ENCODE data around the gene EIF2S1.
"Not testable (repeated sequence)": the region's sequence is repeated elsewhere in the genome, so short reads cannot be mapped to it uniquely, and the experiment has no call there.

EIF2S1 gene

DNA sequence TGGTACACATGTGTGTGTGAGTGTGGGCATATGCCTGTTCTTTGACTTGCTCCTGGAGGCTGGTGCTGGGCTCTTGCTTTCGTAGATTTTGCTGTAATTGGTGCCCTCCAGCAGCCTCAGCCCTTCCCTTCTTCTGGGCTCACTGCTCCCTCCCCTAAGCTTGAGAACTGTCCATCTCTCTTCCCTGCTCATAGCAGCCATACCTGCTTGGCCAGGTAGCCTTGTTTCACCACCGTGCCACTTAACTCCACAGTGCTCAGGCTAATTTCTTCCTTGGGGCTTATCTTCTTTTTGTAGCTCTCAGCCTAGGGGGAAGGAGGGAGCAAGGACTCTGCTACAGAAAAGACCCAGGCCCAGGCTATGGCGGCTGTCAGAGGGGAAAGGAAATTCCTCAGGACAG is 32.0 kb downstream of the EIF2S1 start:
- ATAC-seq (no peak), DNase-seq (no peak)
- no peak overlapping the region for H3K4me3 Mint-ChIP-seq
- H3K27me3 Mint-ChIP-seq, result no peaks in the 10 kb centered on the region
- H3K9me3 Mint-ChIP-seq, result no peaks in the 10 kb centered on the region
- H3K27ac Mint-ChIP-seq, result no peak overlapping the region
- no peaks in the 10 kb centered on the region for H3K4me1 Mint-ChIP-seq

DNA sequence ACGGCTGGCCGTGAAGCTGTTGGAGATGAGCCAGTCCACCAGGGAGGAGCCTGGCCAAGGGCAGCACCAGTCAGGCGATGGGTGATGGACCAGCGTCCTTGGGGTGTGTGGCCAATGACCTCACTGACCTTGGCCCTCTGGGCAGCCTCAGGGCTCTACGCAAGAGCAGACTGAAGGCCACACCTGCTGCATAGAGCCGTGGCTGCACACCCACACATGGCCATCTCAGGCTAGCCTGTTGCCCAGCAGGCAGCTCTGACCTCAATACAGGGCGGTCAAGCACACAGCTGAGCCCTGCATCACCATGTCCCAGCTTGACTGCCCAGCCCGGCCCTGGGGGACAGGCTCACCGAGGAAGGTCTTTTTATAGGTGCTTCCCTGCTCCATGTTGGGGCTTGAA is 32.7 kb downstream of the EIF2S1 start:
- Mint-ChIP-seq H3K4me3 (no peak overlapping the region), H3K4me1 (no peaks in the 10 kb centered on the region), H3K27me3 (no peaks in the 10 kb centered on the region), H3K9me3 (no peaks in the 10 kb centered on the region), H3K27ac (no peak overlapping the region)
- DNase-seq, result no peak
- ATAC-seq, result no peak

DNA sequence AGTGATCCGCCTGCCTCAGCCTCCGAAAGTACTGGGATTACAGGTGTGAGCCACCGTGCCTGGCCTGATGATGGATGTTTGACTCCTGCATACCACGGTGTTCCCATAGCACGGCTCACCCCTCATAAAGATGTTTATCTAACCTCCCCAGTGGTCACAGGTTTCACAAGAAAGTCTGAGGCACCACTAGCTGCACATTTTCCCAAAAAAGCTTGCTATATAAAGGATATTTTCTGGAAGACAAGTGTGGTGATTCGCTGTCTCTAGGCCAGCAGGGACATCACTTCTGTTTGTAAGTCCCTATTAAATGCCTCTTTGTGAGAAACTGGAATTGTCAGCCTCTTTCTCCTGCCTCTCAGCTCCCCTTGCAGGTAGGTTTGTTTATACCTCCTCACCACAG is 33.6 kb downstream of the EIF2S1 start:
- H3K4me1 Mint-ChIP-seq, result no peaks in the 10 kb centered on the region

DNA sequence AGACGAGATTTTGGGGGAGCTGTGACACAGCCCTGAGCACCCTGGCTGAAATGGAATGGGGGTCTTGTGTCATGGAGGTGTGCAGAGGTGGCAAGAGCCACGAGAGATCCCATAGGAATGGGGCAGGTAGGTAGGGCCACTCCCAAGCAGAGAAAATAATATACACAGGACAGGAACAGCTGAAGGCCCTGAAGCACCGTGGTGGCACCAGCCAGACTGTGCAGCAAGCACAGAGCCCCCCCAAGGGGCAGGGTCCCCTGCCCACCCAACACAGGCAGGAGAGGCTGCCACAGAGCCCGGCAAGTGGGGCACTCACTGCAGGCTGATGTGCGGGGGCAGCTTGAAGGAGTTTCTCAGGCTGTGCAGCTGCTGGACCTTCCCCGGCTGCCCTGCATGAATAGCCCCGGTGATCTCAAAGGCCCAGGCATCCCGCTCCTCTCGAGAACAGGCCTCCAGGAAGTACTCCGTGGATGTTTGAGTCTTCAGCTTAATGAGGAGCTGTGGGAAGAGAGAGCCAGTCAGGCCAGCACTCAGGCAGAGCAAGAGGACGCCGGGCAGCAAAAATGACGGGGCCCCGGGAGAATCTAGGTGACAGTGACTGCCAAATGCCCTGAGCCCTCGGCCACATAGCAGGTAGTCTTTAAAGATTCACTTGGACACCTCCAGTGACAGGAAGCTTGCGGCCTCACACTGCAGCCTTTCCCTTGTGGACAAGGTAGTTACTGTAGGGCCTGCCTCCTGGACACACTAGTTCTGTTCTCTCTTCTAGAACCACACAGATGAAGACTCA is 35.2 kb downstream of the EIF2S1 start:
- ATAC-seq, result no peak
- H3K4me1 Mint-ChIP-seq, result no peaks in the 10 kb centered on the region
- no peak overlapping the region for H3K4me3 Mint-ChIP-seq
- H3K27me3 Mint-ChIP-seq, result no peaks in the 10 kb centered on the region
- no peak overlapping the region for H3K27ac Mint-ChIP-seq
- no peak for DNase-seq
- H3K9me3 Mint-ChIP-seq, result no peaks in the 10 kb centered on the region

More for the DNA sequence above, 33.6 kb downstream of the EIF2S1 start:
- no peak for DNase-seq
- Mint-ChIP-seq H3K27ac (peak overlapping the region in 1 of 2 donors; percentile 19), H3K9me3 (no peaks in the 10 kb centered on the region), H3K4me3 (no peak overlapping the region), H3K27me3 (no peaks in the 10 kb centered on the region)
- no peak for ATAC-seq

DNA sequence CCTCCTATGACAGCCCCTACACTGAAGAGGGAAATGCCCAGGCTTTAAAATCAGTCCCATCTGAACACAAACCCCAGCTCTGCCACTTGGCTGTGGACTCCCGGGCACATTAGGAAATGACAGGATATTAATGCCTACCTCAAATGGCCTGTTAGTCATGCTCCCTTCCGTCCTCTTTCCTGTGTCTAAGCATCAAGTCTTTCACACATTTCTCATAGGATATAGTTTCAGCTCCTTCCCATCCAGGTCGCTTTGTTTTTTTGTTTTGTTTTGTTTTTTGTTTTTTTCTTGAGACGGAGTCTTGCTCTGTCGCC is 35.7 kb downstream of the EIF2S1 start:
- Mint-ChIP-seq H3K9me3 (no peaks in the 10 kb centered on the region), H3K27ac (no peak overlapping the region), H3K4me1 (no peaks in the 10 kb centered on the region), H3K27me3 (no peaks in the 10 kb centered on the region), H3K4me3 (no peak overlapping the region)
- DNase-seq (no peak), ATAC-seq (no peak)

DNA sequence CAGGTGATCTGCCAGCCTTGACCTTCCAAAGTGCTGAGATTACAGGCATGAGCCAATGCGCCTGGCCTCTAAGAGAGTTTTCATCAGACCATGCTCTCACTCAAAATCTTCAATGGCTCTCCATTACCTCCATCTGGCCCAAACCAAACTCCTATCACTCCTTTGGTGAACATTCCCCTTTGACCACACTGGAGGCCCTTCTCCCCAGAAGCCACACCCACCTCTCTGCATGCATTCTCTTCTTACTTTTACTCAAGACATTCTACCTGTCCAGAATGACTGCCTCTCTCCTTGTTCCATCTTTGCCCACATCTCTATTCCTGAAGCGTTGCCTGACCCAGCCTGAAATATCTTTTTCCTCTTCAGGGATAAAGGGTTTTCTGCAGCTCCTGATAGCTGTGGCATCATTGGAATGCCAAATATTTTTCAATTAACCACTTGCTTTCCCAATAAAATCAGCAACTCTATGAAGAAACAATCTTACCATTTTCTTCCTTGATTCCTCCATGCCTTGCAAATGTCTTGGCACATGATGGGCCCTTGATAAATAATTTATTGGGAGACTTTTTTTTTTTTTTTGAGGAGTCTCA is 36.3 kb downstream of the EIF2S1 start:
- DNase-seq (no peak), ATAC-seq (no peak)
- Mint-ChIP-seq H3K4me3 (no peak overlapping the region), H3K27me3 (no peaks in the 10 kb centered on the region), H3K27ac (no peak overlapping the region), H3K9me3 (no peaks in the 10 kb centered on the region), H3K4me1 (no peaks in the 10 kb centered on the region)

DNA sequence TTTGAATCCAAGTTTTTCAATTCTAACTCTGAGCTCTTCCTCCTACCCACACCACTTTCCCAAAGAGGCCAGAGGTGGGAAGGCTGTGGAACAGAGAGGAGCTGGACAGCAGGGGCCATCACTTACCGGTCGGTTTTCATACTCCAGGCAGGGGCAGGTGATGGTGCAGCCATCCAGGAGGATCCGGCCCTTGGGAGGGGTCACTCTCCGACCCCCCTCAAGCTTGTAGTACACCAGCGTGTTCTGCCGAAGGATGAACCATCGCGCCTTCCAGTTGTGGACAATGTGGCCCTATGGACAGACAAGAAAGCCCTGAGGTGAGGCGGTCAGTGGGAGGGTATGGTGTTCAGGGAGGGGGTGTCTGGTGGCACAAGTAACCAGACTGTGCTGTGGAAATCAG is 37.4 kb downstream of the EIF2S1 start:
- Mint-ChIP-seq H3K4me1 (no peaks in the 10 kb centered on the region), H3K27ac (no peak overlapping the region), H3K4me3 (no peak overlapping the region), H3K9me3 (no peaks in the 10 kb centered on the region), H3K27me3 (no peaks in the 10 kb centered on the region)
- no peak for DNase-seq
- no peak for ATAC-seq

DNA sequence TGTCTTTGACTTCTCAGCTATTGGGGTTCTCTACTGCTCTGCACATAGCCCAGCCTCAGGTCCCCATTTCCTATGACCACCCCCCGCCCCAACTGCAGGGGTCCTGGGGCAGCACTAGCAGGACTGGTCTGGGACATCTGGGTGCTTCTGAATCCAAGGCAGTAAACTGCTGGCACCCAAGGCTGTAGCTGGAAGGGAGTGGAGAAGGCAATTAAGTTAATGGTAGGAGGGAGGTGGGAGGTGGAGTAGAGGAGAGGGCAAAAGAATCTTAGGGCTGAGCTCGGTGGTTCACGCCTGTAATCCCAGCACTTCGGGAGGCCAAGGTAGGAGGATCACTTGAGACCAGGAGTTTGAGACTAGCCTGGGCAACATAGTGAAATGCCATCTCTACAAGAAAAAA is 40.3 kb downstream of the EIF2S1 start:
- DNase-seq (no peak), ATAC-seq (no peak)
- Mint-ChIP-seq H3K27me3 (no peaks in the 10 kb centered on the region), H3K27ac (no peak overlapping the region), H3K9me3 (no peaks in the 10 kb centered on the region), H3K4me1 (no peaks in the 10 kb centered on the region), H3K4me3 (no peak overlapping the region)

DNA sequence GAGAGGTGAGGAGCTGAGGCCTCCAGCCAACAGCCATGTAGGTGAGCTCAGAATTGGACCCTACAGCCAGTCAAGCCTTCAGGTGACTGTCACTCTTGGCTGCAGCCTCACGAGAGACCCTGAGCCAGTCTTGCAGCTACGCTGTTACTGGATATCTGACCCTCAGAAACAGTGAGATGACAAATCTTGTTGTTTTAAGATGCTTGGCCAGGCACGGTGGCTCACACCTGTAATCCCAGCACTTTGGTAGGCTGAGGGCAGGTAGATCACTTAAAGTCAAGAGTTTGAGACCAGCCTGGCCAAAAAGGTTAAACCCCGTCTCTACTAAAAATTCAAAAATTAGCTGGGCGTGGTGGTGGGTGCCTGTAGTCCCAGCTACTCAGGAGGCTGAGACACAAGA is 45.6 kb downstream of the EIF2S1 start:
- ATAC-seq (no peak), DNase-seq (no peak)
- H3K27ac Mint-ChIP-seq, result no peak overlapping the region
- H3K27me3 Mint-ChIP-seq, result no peaks in the 10 kb centered on the region
- no peak overlapping the region for H3K4me3 Mint-ChIP-seq
- H3K4me1 Mint-ChIP-seq, result no peaks in the 10 kb centered on the region
- no peaks in the 10 kb centered on the region for H3K9me3 Mint-ChIP-seq

DNA sequence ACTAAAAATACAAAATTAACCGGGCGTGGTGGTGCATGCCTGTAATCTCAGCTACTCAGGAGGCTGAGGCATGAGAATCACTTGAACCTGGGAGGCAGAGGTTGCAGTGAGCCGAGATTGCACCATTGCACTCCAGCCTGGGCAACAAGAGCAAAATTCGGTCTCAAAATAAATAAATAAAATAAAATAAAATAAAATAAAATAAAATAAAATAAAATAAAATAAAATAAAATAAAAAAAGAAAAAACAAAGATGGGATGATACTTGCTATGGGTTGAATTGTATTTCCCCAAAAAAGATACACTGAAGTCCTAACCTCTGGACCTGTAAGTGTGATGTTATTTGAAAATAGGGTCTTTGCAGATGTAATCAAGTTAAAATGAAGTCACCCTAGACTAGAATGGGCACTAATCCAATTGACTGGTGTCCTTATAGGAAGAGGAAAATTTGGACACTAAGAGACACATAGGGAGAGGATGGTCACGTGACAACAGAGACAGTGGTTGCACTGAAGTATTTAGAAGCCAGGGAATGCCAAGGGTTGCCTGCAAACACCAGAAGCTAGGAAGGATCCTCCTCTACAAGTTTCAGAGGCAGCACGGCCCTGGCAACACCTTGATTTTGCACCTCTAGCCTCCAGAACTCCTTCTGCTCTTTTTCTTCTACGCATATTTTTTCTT is 48.1 kb downstream of the EIF2S1 start:
- DNase-seq, H3K4me3 Mint-ChIP-seq, ATAC-seq, H3K9me3 Mint-ChIP-seq, H3K27ac Mint-ChIP-seq: not testable (repeated sequence)
- H3K4me1 Mint-ChIP-seq, result peaks cover 20% of the 10 kb centered on the region
- peaks cover 14% of the 10 kb centered on the region for H3K27me3 Mint-ChIP-seq

DNA sequence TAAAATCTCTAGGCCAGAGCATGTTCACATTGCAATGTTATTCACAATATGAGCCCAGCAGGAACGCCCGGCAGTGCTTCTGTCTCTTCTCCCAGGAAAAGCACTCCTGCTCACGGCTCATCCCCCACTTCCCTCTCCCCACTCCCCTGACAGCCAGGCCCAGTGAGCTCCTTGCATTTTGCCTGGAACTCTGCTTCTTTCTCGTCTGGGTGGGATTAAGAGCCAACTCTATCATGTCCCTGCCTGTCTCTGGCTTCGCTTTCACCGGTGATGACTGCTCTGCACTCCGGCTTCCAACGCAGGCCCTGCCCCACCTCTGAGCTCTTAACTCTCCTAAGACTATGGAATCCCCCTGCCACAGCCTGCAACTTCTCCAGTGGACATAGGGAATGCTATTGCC is 49.3 kb downstream of the EIF2S1 start:
- DNase-seq (no peak), ATAC-seq (no peak)
- H3K27me3 Mint-ChIP-seq, result peaks cover 14% of the 10 kb centered on the region
- H3K27ac Mint-ChIP-seq, result no peak overlapping the region
- H3K4me1 Mint-ChIP-seq, result peaks cover 29% of the 10 kb centered on the region
- no peaks in the 10 kb centered on the region for H3K9me3 Mint-ChIP-seq
- H3K4me3 Mint-ChIP-seq, result no peak overlapping the region

DNA sequence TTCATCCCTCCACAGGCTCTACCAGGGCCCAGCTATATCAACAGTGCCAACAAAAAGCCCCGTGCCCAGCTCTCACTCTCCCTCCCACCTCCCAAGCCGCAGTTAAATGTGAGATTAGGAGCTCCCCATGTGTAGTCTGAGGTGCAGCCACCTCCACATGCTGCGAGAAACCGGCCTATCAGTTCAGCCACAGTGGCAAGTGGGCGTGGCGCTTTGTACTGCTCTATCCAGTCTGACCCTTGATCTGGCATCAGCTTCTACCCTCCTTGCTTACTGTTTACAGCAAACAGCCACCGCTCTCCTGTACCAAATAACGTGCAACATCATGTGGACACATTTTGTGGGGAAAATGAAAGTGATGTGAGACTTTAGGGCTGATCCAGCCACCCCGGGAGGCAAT is 50.2 kb downstream of the EIF2S1 start:
- Mint-ChIP-seq H3K4me3 (no peak overlapping the region), H3K4me1 (peaks cover 30% of the 10 kb centered on the region), H3K27ac (no peak overlapping the region)

DNA sequence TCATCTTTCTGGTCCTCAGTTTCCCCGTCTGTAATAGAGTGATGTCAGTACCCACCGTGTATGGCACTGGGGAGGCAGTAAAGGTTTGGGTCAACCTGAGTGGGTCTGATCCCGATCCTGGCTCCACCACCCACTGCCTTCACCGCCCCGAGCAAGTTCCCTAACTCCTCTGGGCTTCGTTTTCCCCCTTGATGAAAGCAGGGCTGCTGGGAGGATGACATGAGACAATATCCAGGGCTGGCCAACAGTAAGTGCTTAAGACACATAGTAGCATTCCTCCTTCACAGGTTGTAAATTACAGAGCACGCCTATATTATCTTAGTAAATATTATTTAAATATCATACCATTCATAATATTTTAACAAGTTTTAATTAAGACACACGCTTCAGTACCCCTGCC is 51.2 kb downstream of the EIF2S1 start:
- Mint-ChIP-seq H3K9me3 (no peaks in the 10 kb centered on the region), H3K27me3 (peaks cover 14% of the 10 kb centered on the region), H3K4me1 (peaks cover 30% of the 10 kb centered on the region), H3K27ac (no peak overlapping the region), H3K4me3 (peak overlapping the region; percentile 70 to 79)
- DNase-seq, result no peak
- ATAC-seq, result no peak

More for the DNA sequence above, 50.2 kb downstream of the EIF2S1 start:
- no peak for DNase-seq
- no peak for ATAC-seq
- peaks cover 14% of the 10 kb centered on the region for H3K27me3 Mint-ChIP-seq
- H3K9me3 Mint-ChIP-seq, result no peaks in the 10 kb centered on the region

DNA sequence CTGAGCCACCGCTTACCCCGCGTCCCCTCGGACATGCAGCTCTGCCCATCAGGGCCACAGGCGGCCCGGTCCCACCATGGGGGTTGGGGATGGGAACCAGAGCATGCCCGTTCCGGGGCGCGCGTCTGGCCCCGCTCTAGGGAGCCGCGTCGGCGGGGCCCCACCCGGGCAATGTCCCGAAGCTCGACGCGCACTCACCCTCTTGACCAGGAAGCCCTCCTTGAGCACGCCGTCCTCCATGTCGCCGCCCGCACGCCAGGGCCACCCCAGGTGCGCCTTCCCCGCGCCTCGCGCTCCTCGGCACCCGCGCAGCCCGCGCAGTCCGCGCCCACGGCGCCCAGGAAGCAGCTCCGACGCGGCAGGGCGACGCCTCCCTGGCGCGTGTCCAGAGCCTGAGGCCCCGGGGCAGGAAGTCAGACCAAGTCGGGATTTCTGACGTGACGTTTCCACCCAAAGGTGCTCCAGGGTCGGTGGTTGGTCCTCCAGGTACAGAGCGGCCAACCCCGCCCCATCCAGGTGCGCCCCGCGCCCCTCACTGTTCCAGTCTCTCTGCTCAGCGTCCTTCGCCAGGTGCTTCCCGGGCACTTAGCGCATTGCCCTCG is 51.8 kb downstream of the EIF2S1 start, which contains the start of gene PLEK2:
PLEK2 (minus strand) TSS at position 346 of the 602 bp plus-strand sequence; CDS start at position 240, 106 bp downstream.
- Mint-ChIP-seq H3K4me3 (peak within 1 kb of the TSS; percentile 70 to 79), H3K27ac (peak within 1 kb of the TSS in 1 of 2 donors; percentile 46), H3K4me1 (peaks cover 30% of the 10 kb centered on the region), H3K27me3 (peaks cover 14% of the 10 kb centered on the region), H3K9me3 (no peaks in the 10 kb centered on the region)
- DNase-seq (peak; percentile 36 to 44), ATAC-seq (peak; percentile 75)

DNA sequence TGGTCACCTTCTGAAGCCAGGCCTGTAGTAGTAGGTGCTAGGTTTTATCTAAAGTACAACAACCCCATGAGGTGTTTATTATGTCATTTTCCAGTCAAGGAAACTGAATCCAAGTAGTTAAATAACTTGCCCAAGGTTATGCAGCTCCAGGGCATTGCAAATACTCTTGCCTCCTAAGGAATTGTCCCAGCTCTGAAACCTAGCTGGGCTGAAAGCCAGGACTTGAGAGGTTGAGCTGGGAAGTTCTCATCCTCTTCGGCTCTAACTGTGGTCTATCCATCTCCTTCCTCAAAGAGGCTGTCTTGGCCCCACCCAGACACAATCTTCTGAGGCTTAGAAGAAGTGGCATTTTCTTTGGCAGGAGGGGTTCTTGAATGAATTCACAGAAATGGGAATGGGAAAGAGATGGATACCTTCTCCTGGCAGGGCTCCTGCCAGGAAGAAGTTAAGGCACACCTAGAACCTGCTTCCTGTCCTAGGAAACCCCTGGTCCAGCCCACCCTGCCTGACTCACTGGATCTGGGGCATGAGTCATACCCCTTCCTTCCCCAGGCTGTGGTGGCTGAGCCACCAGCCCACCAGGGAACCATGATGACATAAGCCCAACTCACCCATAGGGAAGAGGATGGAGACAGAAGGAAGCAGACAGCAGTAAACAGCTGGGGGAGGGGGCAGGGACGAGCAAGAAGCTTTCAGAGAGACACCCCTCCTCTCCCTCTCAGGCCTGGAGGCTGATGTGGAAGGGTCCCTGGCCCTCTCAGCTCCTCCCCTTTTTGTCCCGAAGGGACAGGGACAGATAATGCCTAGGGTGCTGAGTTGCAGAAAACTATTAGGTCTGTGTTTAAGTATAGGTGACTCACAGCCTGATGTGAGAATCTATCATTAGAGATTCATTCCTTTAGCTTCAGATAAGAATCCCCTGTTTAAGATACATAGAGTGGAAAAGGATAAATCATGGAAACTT is 54.0 kb downstream of the EIF2S1 start:
- ATAC-seq (peak; percentile 85), DNase-seq (peak; percentile 18 to 55)
- peak overlapping the region in 1 of 2 donors; percentile 21 for H3K4me3 Mint-ChIP-seq
- H3K4me1 Mint-ChIP-seq, result peaks cover 30% of the 10 kb centered on the region
- no peaks in the 10 kb centered on the region for H3K9me3 Mint-ChIP-seq
- H3K27ac Mint-ChIP-seq, result no peak overlapping the region
- H3K27me3 Mint-ChIP-seq, result peaks cover 14% of the 10 kb centered on the region

All from stimulated activated naive CD8-positive, alpha-beta T cell treated with anti-CD3 and anti-CD28 coated beads, Interleukin-15, amount 100 ng/mL, for 72 hours (primary cell).